NCI-H345 (cell line): ENCODE data around the gene LINC00305.

Experiments
- DNase-seq: peaks from one replicate; lab custom pipeline; 2025; lab: John Stamatoyannopoulos, UW

Gene LINC00305

GRCh38 chr18:64115881-64116280, 33.0 kb downstream of the LINC00305 start:
- DNase-seq: no peak

GRCh38 chr18:64111950-64112349, 36.9 kb downstream of the LINC00305 start:
- DNase-seq: no peak

GRCh38 chr18:64110692-64111480, 38.0 kb downstream of the LINC00305 start:
- peak; percentile 58 for DNase-seq

- DNase-seq: no peak
Observed at GRCh38 chr18:64103986-64104385, 44.9 kb downstream of the LINC00305 start.

- DNase-seq: peak; percentile 46
Observed at GRCh38 chr18:64100116-64100922, 48.6 kb downstream of the LINC00305 start.

GRCh38 chr18:64099244-64099643, 49.6 kb downstream of the LINC00305 start:
- no peak for DNase-seq

- DNase-seq: no peak
Observed at GRCh38 chr18:64097497-64097896, 51.4 kb downstream of the LINC00305 start.

- no peak for DNase-seq
Observed at GRCh38 chr18:64095056-64095455, 53.8 kb downstream of the LINC00305 start.

- no peak for DNase-seq
Observed at GRCh38 chr18:64094210-64094609, 54.7 kb downstream of the LINC00305 start.

GRCh38 chr18:64091526-64091925, 57.4 kb downstream of the LINC00305 start:
- DNase-seq: no peak

GRCh38 chr18:64090876-64091275, 58.0 kb downstream of the LINC00305 start:
- DNase-seq: no peak

- no peak for DNase-seq
Observed at GRCh38 chr18:64083916-64084315, 65.0 kb downstream of the LINC00305 start.

GRCh38 chr18:64082513-64082912, 66.4 kb downstream of the LINC00305 start:
- DNase-seq: no peak

GRCh38 chr18:64082054-64082453, 66.8 kb downstream of the LINC00305 start:
- DNase-seq: no peak

GRCh38 chr18:64073971-64074370, 74.9 kb downstream of the LINC00305 start:
- no peak for DNase-seq

- no peak for DNase-seq
Observed at GRCh38 chr18:64055019-64055418, 93.9 kb downstream of the LINC00305 start.

GRCh38 chr18:64053246-64053645, 95.6 kb downstream of the LINC00305 start:
- DNase-seq: no peak

- no peak for DNase-seq
Observed at GRCh38 chr18:64052772-64053171, 96.1 kb downstream of the LINC00305 start.

GRCh38 chr18:64044616-64045015, 104.3 kb downstream of the LINC00305 start:
- DNase-seq: no peak

- DNase-seq: no peak
Observed at GRCh38 chr18:64042728-64043358, 106.0 kb downstream of the LINC00305 start.

GRCh38 chr18:64037812-64038414, 111.0 kb downstream of the LINC00305 start:
- peak; percentile 49 for DNase-seq

- DNase-seq: no peak
Observed at GRCh38 chr18:64032312-64032711, 116.6 kb downstream of the LINC00305 start.
